HFFc6 (cell line): Measurements from ENCODE around the gene RNF115. TPM values are rescaled to one million over a fixed set of nuclear protein-coding genes. Genes with fewer than 3 reads are reported as not detected.

Experiments used
- DNase-seq: peaks from one replicate; pipeline ENCODE4 v3.0.0-alpha.2; 2018
- H3K27ac Mint-ChIP-seq: 2 replicates; pipeline ENCODE4 v1.8.0; 2020; ENCODE audit warnings: mild to moderate bottlenecking, mixed read lengths
- H3K27me3 Mint-ChIP-seq: 2 replicates; pipeline ENCODE4 v1.8.0; 2021; ENCODE audit warnings: mild to moderate bottlenecking, moderate library complexity, mixed read lengths; ENCODE audit not compliant: insufficient read depth
- H3K36me3 Mint-ChIP-seq: 2 replicates; pipeline ENCODE4 v1.8.0; 2021; ENCODE audit warnings: low read depth, mixed read lengths
- H3K4me1 Mint-ChIP-seq: 2 replicates; pipeline ENCODE4 v1.8.0; 2020; ENCODE audit warnings: low read depth, mixed read lengths
- H3K4me3 Mint-ChIP-seq: 2 replicates; pipeline ENCODE4 v1.8.0; 2020; ENCODE audit warnings: mild to moderate bottlenecking, moderate library complexity, mixed read lengths
- H3K9me3 Mint-ChIP-seq: 2 replicates; pipeline ENCODE4 v1.8.0; 2020; ENCODE audit warnings: mild to moderate bottlenecking, mixed read lengths
- CTCF ChIP-seq: fragments of 200-600 bp; sonication (generic); IDR thresholded peaks from 2 replicates; pipeline ENCODE4 v1.5.0; 2021; ENCODE audit warnings: antibody characterized with exemption, mild to moderate bottlenecking
- microRNA-seq: library from miRNA; unstranded; fragments of <30 nt; microRNA quantifications from one replicate; pipeline ENCODE4, GENCODE V29; 2019
- total RNA-seq, 6 experiments: library from RNA; stranded (reverse); fragmentation: NEBNext Ultra II Directional; extraction: Animal tissue kit (Norgen Biotek cat#: 25700); gene quantifications; 2 replicates in 1 of 6; 3 replicates in 5 of 6; pipeline ENCODE4 v1.2.3, GENCODE V29; 2021

Gene RNF115
- total RNA-seq, 6 experiments from 2014 or later: 14.0 to 23.0 (median 21.2) TPM

GRCh38 chr1:145689922-145690321, 134.0 kb downstream of the RNF115 start:
- Mint-ChIP-seq H3K36me3 (0 out of 2 replicates have a peak, but pooled peaks cover 4% of the 10 kb centered on the region), H3K4me3 (no peak overlapping the region), H3K27ac (no peak overlapping the region), H3K4me1 (peaks cover 28% of the 10 kb centered on the region), H3K9me3 (no peaks in the 10 kb centered on the region), H3K27me3 (peaks cover under 1% of the 10 kb centered on the region)
- no peak for DNase-seq
- TF ChIP-seq CTCF: no peak

- Mint-ChIP-seq H3K27me3 (no peaks in the 10 kb centered on the region; the same call in 1 of the 2 replicates), H3K4me3 (no peak overlapping the region), H3K36me3 (0 out of 2 replicates have a peak, but pooled peaks cover 4% of the 10 kb centered on the region), H3K27ac (no peak overlapping the region), H3K9me3 (no peaks in the 10 kb centered on the region), H3K4me1 (peaks cover 28% of the 10 kb centered on the region)
- DNase-seq: no peak
- no peak for TF ChIP-seq CTCF
These were observed 135.0 kb downstream of the RNF115 start for GRCh38 chr1:145688924-145689323.

Small RNA genes within 50 kb of the gene (microRNA-seq; reads per million reads assigned to microRNA genes)
- gene MIR6736: not detected

Other genes with a start within 250 kb of the RNF115 start
- 10 to 100 TPM; 17.1 to 22.0 (median 19.9) TPM for gene GPR89A, start 216.1 kb downstream of the RNF115 start, total RNA-seq
- gene PDZK1, start 116.7 kb downstream of the RNF115 start, total RNA-seq: 1 to 10 TPM in 2 of 6 experiments, under 1 TPM in 4; 0.50 to 1.5 (median 0.88) TPM
- not detected for gene CD160, start 104.6 kb downstream of the RNF115 start, total RNA-seq
- 10 to 100 TPM; 31.4 to 39.1 (median 35.1) TPM for gene POLR3C, start 105 bp upstream of the RNF115 start, total RNA-seq
- 1 to 10 TPM; 2.4 to 4.5 (median 3.6) TPM for gene NUDT17, start 21.5 kb upstream of the RNF115 start, total RNA-seq
- 10 to 100 TPM; 45.2 to 53.8 (median 51.6) TPM for gene PIAS3, start 35.0 kb upstream of the RNF115 start, total RNA-seq
- gene ANKRD35, start 61.8 kb upstream of the RNF115 start, total RNA-seq: 1 to 10 TPM in 4 of 6 experiments, under 1 TPM in 2; 0.75 to 2.0 (median 1.1) TPM
- gene ITGA10, start 86.0 kb upstream of the RNF115 start, total RNA-seq: 1 to 10 TPM in 4 of 6 experiments, under 1 TPM in 2; 0.78 to 1.3 (median 1.0) TPM
- 10 to 100 TPM; 30.3 to 41.1 (median 35.6) TPM for gene PEX11B, start 94.6 kb upstream of the RNF115 start, total RNA-seq
- 100 to 1,000 TPM; 135 to 166 (median 157) TPM for gene RBM8A, start 103.4 kb upstream of the RNF115 start, total RNA-seq
- gene LIX1L, start 133.9 kb upstream of the RNF115 start, total RNA-seq: 10 to 100 TPM; 51.0 to 59.6 (median 56.1) TPM
- gene ANKRD34A, start 140.5 kb upstream of the RNF115 start, total RNA-seq: 10 to 100 TPM in 3 of 6 experiments, 1 to 10 TPM in 3; 8.1 to 14.9 (median 10.2) TPM
- gene POLR3GL, start 140.6 kb upstream of the RNF115 start, total RNA-seq: 10 to 100 TPM; 23.5 to 29.3 (median 26.2) TPM
- 10 to 100 TPM; 49.2 to 78.0 (median 59.5) TPM for gene TXNIP, start 172.5 kb upstream of the RNF115 start, total RNA-seq
- gene HJV, start 197.6 kb upstream of the RNF115 start, total RNA-seq: not detected